ENCODE measurements around the gene DMRT1.

The DMRT1 gene

GRCh38 chr9:971901-972500, 130.5 kb downstream of the DMRT1 start:
- no peak for DNase-seq (ENCODE audit: low spot score)

- no peak for DNase-seq (ENCODE audit: low spot score)
Measured at GRCh38 chr9:972501-973294, 131.2 kb downstream of the DMRT1 start.

GRCh38 chr9:973295-973834, 131.9 kb downstream of the DMRT1 start:
- no peak for DNase-seq (ENCODE audit: low spot score)

- DNase-seq (ENCODE audit: low spot score), result no peak
Measured at GRCh38 chr9:974031-974995, 132.8 kb downstream of the DMRT1 start.

- no peak for DNase-seq (ENCODE audit: low spot score)
Measured at GRCh38 chr9:974996-975739, 133.7 kb downstream of the DMRT1 start.

GRCh38 chr9:975740-976257, 134.3 kb downstream of the DMRT1 start:
- DNase-seq (ENCODE audit: low spot score), result no peak

GRCh38 chr9:976258-976942, 134.9 kb downstream of the DMRT1 start, which contains the start of gene DMRT3:
DMRT3 (plus strand) TSS chr9:976655; CDS start chr9:977002, 347 bp downstream.
- no peak for DNase-seq (ENCODE audit: low spot score)

GRCh38 chr9:976943-977837, 135.7 kb downstream of the DMRT1 start:
- no peak for DNase-seq (ENCODE audit: low spot score)

- no peak for DNase-seq (ENCODE audit: low spot score)
Measured at GRCh38 chr9:977838-978830, 136.6 kb downstream of the DMRT1 start.

GRCh38 chr9:979983-980382, 138.5 kb downstream of the DMRT1 start:
- no peak for DNase-seq (ENCODE audit: low spot score)

GRCh38 chr9:980640-981039, 139.1 kb downstream of the DMRT1 start:
- DNase-seq (ENCODE audit: low spot score), result no peak

- DNase-seq (ENCODE audit: low spot score), result no peak
Measured at GRCh38 chr9:981491-981898, 140.0 kb downstream of the DMRT1 start.

GRCh38 chr9:982394-983230, 141.1 kb downstream of the DMRT1 start:
- no peak for DNase-seq (ENCODE audit: low spot score)

GRCh38 chr9:994005-994404, 152.5 kb downstream of the DMRT1 start:
- DNase-seq (ENCODE audit: low spot score), result no peak

- no peak for DNase-seq (ENCODE audit: low spot score)
Measured at GRCh38 chr9:995192-995591, 153.7 kb downstream of the DMRT1 start.

- DNase-seq (ENCODE audit: low spot score), result no peak
Measured at GRCh38 chr9:995781-996180, 154.3 kb downstream of the DMRT1 start.

Measured in HuH-7.5 (cell line).